GM12878 (cell line): ENCODE measurements around the gene LPIN3.

ENCODE experiments used
- CBFB ChIP-seq: IDR thresholded peaks from 2 replicates; pipeline ENCODE4 v1.6.1; 2016; ENCODE audit warnings: antibody characterized with exemption, low read depth
- MXI1 ChIP-seq: fragments of 150-350 bp; IDR thresholded peaks from 2 replicates; pipeline ENCODE4 v1.6.1; 2011; ENCODE audit warnings: low read depth, mild to moderate bottlenecking, inconsistent platforms, low read length, improper control_type of control experiment
- RAD21 ChIP-seq: IDR thresholded peaks from 2 replicates; pipeline ENCODE4 v1.6.1; 2011; ENCODE audit warnings: mild to moderate bottlenecking, low read depth, low read length, moderate library complexity; ENCODE audit not compliant: insufficient read depth

DNA sequence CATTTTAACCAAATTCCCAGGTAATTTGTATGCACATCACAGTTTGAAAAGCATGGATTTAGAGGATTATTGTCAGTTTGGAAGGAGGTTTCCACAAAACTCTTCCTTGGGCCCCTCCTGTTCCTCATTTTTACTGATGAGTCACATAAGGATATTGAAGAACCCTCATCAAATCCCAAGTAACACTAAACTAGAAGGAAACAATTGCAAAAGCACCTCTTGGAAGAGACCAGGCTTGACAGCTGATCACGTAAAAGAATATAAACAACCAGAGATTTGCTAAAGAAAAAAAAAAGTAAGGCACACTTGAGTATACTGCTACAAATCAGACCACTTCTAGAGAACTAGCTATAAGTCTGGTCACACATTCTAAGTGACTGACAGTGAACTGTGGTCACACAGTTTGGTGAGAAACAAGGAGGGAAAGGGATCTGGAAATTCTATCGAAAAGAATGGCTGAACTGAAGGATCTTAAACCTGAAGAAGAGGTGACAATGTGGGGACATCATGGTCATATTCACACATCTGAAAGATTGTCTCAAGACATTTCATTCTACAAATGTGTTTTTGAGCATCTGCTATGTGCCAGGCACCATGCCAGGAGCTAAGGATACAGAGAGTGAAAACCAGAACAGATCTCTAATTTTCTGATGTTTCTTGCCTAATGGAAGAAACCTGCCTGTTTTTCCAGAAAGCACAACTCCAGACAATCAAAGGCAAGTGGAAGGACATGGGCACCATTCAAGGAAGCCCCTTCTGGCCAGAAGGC, 47.2 kb upstream of the LPIN3 start:
- TF ChIP-seq RAD21 (no peak), CBFB (no peak), MXI1 (no peak)
